SIG-M5 (cell line): ENCODE results near the gene PRKAR1B.

ENCODE experiments used
- DNase-seq: peaks from one replicate; lab custom pipeline; 2025; lab: John Stamatoyannopoulos, UW

PRKAR1B gene

GRCh38 chr7:721619-722248, 5.3 kb downstream of the PRKAR1B start:
- DNase-seq: no peak

GRCh38 chr7:716636-717035, 10.4 kb downstream of the PRKAR1B start:
- no peak for DNase-seq

- no peak for DNase-seq
Measured at GRCh38 chr7:716222-716621, 10.9 kb downstream of the PRKAR1B start.

GRCh38 chr7:714251-714671, 12.8 kb downstream of the PRKAR1B start:
- no peak for DNase-seq

- no peak for DNase-seq
Measured at GRCh38 chr7:713488-714230, 13.4 kb downstream of the PRKAR1B start.

- no peak for DNase-seq
Measured at GRCh38 chr7:713139-713457, 14.0 kb downstream of the PRKAR1B start.

GRCh38 chr7:712381-713138, 14.5 kb downstream of the PRKAR1B start:
- DNase-seq: no peak

GRCh38 chr7:711922-712380, 15.1 kb downstream of the PRKAR1B start:
- no peak for DNase-seq

- no peak for DNase-seq
Measured at GRCh38 chr7:711093-711921, 15.8 kb downstream of the PRKAR1B start.

GRCh38 chr7:710161-710560, 16.9 kb downstream of the PRKAR1B start:
- no peak for DNase-seq

- DNase-seq: no peak
Measured at GRCh38 chr7:707296-708000, 19.6 kb downstream of the PRKAR1B start.

GRCh38 chr7:706721-707120, 20.4 kb downstream of the PRKAR1B start:
- DNase-seq: no peak

GRCh38 chr7:703049-703448, 24.0 kb downstream of the PRKAR1B start:
- no peak for DNase-seq

GRCh38 chr7:701086-701671, 25.9 kb downstream of the PRKAR1B start:
- no peak for DNase-seq

GRCh38 chr7:699476-700170, 27.5 kb downstream of the PRKAR1B start:
- DNase-seq: no peak

GRCh38 chr7:698515-699475, 28.3 kb downstream of the PRKAR1B start:
- no peak for DNase-seq

GRCh38 chr7:696812-697551, 30.1 kb downstream of the PRKAR1B start:
- DNase-seq: no peak

- DNase-seq: no peak
Measured at GRCh38 chr7:696426-696811, 30.7 kb downstream of the PRKAR1B start.

- DNase-seq: no peak
Measured at GRCh38 chr7:693280-693679, 33.8 kb downstream of the PRKAR1B start.
